Measurements from ENCODE around the gene NID1. TPM values are rescaled to one million over a fixed set of nuclear protein-coding genes. Genes with fewer than 3 reads are reported as not detected.
A peak's percentile ranks its signal among the peaks of the same experiment; 100 is the strongest.
"Not testable (repeated sequence)": the region's sequence is repeated elsewhere in the genome, so short reads cannot be mapped to it uniquely, and the experiment has no call there.

The NID1 gene
- total RNA-seq, 4 donors from 2014 or later: 27.8 to 91.8 (median 69.4) TPM

DNA sequence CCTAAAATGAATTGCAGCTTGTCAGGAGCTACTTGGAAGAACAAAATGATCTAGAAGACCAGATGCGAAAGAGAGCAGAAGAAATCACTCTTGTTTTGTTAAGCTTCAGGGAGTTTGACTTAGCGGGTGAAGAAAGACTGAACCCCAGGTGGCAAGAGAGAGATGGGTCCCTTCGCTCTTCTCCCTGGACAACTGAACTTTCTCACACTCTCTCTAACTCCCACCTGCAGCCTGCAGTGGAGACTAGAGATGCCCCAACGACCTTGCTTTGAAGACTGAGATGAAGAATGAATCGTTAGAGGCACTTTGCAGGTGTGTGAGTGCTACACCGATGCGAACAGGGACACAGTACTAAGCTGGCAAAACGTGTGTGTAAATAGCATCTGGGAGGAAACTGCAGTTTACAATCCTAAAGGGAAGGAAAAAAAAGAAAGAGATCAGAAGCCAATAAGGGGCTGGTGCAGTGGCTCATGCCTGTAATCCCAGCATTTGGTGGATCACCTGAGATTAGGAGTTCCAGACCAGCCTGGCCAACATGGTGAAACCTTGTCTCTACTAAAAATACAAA, 133.6 kb downstream of the NID1 start:
- Histone ChIP-seq H3K27ac (no peak overlapping the region), H3K9me3 (no peaks in the 10 kb centered on the region), H3K27me3 (no peaks in the 10 kb centered on the region), H3K36me3 (no peaks in the 10 kb centered on the region), H3K4me3 (replicated peaks in 1 of 3) (no peak overlapping the region), H3K4me1 (peaks cover 5 to 19% of the 10 kb centered on the region in 2 donors)
- TF ChIP-seq POLR2A (IDR thresholded peaks at IDR 0.05): no peak
- TF ChIP-seq, protein P1, sequence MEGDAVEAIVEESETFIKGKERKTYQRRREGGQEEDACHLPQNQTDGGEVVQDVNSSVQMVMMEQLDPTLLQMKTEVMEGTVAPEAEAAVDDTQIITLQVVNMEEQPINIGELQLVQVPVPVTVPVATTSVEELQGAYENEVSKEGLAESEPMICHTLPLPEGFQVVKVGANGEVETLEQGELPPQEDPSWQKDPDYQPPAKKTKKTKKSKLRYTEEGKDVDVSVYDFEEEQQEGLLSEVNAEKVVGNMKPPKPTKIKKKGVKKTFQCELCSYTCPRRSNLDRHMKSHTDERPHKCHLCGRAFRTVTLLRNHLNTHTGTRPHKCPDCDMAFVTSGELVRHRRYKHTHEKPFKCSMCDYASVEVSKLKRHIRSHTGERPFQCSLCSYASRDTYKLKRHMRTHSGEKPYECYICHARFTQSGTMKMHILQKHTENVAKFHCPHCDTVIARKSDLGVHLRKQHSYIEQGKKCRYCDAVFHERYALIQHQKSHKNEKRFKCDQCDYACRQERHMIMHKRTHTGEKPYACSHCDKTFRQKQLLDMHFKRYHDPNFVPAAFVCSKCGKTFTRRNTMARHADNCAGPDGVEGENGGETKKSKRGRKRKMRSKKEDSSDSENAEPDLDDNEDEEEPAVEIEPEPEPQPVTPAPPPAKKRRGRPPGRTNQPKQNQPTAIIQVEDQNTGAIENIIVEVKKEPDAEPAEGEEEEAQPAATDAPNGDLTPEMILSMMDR (IDR thresholded peaks at IDR 0.05): no peak
- intact Hi-C loops (cut with DNase I): no loop called here
- DNase-seq: no peak
- WGBS, 2 donors: 69% methylated on average over 8 of the region's 8 CpGs

DNA sequence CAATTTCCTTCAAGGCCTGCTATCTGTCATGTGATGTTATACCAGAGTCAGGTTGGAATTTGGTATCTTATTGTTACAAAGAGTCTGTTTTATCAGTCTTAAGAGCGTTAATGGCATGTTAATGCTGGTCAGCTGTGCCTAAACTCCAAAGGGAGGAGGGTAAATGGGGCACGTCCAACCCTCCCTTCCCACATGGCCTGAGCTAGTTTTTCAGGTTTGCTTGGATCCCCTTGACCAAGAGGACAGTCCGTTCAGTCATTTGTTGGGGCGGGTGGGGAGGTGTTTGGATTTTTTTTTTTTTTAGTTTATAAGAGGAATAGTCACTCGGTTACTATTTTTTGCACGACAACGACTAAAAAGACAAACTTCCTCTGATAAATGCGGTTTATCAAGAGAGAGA, 134.3 kb downstream of the NID1 start:
- no peak overlapping the region for H3K27ac ChIP-seq
- H3K27me3 ChIP-seq: no peaks in the 10 kb centered on the region
- 30 to 50% methylated on average over 8 of the region's 8 CpGs for WGBS, 2 donors
- H3K36me3 ChIP-seq: no peaks in the 10 kb centered on the region
- no peak for TF ChIP-seq POLR2A (IDR thresholded peaks at IDR 0.05)
- TF ChIP-seq, protein P1 (IDR thresholded peaks at IDR 0.05): no peak
- H3K4me1 ChIP-seq: peaks cover 5 to 19% of the 10 kb centered on the region in 2 donors
- no peak overlapping the region for H3K4me3 ChIP-seq (replicated peaks in 1 of 3)
- peak; percentile 70 to 71 for DNase-seq
- intact Hi-C loops (cut with DNase I): no loop called here
- no peaks in the 10 kb centered on the region for H3K9me3 ChIP-seq

DNA sequence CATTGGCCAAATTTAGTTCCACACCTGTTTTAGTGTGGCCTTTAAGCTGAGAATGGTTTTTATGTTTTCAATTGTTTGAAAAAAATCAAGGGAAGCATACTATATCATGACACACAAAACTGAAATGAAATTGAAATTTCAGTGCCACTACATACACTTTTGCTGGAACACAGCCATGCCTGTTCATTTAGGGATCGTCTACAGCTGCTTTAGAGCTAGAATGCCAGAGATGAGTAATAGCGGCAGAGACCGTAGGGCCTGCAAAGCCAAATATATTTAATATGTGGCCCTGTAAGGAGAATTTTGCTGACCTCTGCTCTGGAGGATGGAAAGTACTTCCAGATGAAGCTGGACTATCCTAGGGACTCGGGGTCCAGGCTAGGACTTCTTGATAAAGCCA, 135.7 kb downstream of the NID1 start:
- H3K36me3 ChIP-seq: no peaks in the 10 kb centered on the region
- DNase-seq: no peak
- no peak overlapping the region for H3K27ac ChIP-seq
- H3K27me3 ChIP-seq: no peaks in the 10 kb centered on the region
- TF ChIP-seq POLR2A (IDR thresholded peaks at IDR 0.05): no peak
- TF ChIP-seq, protein P1 (IDR thresholded peaks at IDR 0.05): no peak
- 73 to 89% methylated on average over 4 of the region's 4 CpGs for WGBS, 2 donors
- no peaks in the 10 kb centered on the region for H3K9me3 ChIP-seq
- peaks cover 5 to 22% of the 10 kb centered on the region in 2 donors for H3K4me1 ChIP-seq
- intact Hi-C loops (cut with DNase I): no loop called here
- no peak overlapping the region for H3K4me3 ChIP-seq (replicated peaks in 1 of 3)

DNA sequence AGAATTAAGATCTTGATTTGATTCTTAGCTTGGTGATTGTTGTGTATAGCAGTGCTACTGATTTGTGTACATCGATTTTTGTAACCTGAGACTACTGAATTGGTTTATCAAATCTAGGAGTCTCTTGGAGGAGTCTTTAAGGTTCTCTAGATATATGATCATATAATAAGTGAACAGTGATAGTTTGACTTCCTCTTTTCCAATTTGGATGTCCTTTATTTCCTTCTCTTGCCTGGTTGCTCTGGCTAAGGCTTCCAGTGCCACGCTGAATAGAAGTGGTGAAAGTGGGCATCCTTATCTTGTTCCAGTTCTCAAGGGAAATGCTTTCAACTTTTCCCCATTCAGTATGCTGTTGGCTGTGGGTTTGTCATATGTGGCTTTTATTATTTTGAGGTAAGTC, 136.7 kb downstream of the NID1 start:
- intact Hi-C loops (cut with DNase I): no loop called here

DNA sequence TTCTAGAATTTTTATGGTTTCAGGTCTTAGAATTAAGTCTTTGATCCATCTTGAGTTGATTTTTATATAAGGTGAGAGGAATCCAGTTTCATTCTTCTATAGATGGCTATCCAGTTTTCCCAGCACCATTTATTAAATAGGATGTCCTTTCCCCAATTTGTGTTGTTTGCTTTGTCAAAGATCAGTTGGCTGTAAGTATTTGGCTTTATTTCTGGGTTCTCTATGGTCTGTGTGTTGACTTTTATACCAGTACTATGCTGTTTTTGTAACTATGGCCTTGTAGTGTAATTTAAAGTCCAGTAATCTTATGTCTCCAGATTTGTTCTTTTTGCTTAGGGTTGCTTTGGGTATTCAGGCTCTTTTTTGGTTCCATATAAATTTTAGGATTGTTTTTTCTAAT, 137.3 kb downstream of the NID1 start:
- DNase-seq; intact Hi-C loops (cut with DNase I); H3K27me3 ChIP-seq; H3K27ac ChIP-seq; H3K9me3 ChIP-seq; H3K4me3 ChIP-seq (replicated peaks in 1 of 3); H3K36me3 ChIP-seq: not testable (repeated sequence)
- H3K4me1 ChIP-seq: peaks cover 5 to 28% of the 10 kb centered on the region in 2 donors

More for the DNA sequence above, 136.7 kb downstream of the NID1 start:
- DNase-seq: no peak
- H3K4me3 ChIP-seq (replicated peaks in 1 of 3): no peak overlapping the region
- H3K36me3 ChIP-seq: no peaks in the 10 kb centered on the region
- H3K9me3 ChIP-seq: no peaks in the 10 kb centered on the region
- 94 to 96% methylated on average over 2 of the region's 2 CpGs for WGBS, 2 donors
- peaks cover 5 to 32% of the 10 kb centered on the region in 2 donors for H3K4me1 ChIP-seq
- no peak for TF ChIP-seq POLR2A (IDR thresholded peaks at IDR 0.05)
- TF ChIP-seq, protein P1 (IDR thresholded peaks at IDR 0.05): no peak
- H3K27me3 ChIP-seq: no peaks in the 10 kb centered on the region
- no peak overlapping the region for H3K27ac ChIP-seq

Small RNA genes within 50 kb of the gene (small RNA-seq; reads per million reads assigned to genes)
- not detected for gene RF00019

Other genes starting within 250 kb of the NID1 start
- gene LYST, start 198.2 kb downstream of the NID1 start, total RNA-seq: 10 to 100 TPM; 46.8 to 68.4 (median 47.8) TPM
- 10 to 100 TPM; 15.1 to 30.0 (median 15.6) TPM for gene GPR137B, start 77.4 kb upstream of the NID1 start, total RNA-seq
- gene ERO1B, start 216.9 kb upstream of the NID1 start, total RNA-seq: 10 to 100 TPM; 29.8 to 60.1 (median 38.3) TPM

Data from thyroid gland (tissue), 4 donors.